Lower leg skin (tissue), 3 donors: ENCODE results near the gene ENPP5.

Source experiments
- POLR2A ChIP-seq, 2 donors: fragments of 450-650 bp; IDR thresholded peaks; one replicate each; pipeline ENCODE4 v1.6.1; 2016 to 2017; ENCODE audit warnings: antibody characterized with exemption in 2 of 2, mild to moderate bottlenecking in 1 of 2, moderate library complexity in 1 of 2
- TF ChIP-seq, protein P1 (sequence below), 3 donors: fragments of 450-650 bp; IDR thresholded peaks; one replicate each; pipeline ENCODE4 v1.5.1; 2016; ENCODE audit warnings: antibody characterized with exemption in 3 of 3, mild to moderate bottlenecking in 3 of 3, moderate library complexity in 2 of 3

- no peak for TF ChIP-seq POLR2A (IDR thresholded peaks at IDR 0.05)
- TF ChIP-seq, protein P1, sequence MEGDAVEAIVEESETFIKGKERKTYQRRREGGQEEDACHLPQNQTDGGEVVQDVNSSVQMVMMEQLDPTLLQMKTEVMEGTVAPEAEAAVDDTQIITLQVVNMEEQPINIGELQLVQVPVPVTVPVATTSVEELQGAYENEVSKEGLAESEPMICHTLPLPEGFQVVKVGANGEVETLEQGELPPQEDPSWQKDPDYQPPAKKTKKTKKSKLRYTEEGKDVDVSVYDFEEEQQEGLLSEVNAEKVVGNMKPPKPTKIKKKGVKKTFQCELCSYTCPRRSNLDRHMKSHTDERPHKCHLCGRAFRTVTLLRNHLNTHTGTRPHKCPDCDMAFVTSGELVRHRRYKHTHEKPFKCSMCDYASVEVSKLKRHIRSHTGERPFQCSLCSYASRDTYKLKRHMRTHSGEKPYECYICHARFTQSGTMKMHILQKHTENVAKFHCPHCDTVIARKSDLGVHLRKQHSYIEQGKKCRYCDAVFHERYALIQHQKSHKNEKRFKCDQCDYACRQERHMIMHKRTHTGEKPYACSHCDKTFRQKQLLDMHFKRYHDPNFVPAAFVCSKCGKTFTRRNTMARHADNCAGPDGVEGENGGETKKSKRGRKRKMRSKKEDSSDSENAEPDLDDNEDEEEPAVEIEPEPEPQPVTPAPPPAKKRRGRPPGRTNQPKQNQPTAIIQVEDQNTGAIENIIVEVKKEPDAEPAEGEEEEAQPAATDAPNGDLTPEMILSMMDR (IDR thresholded peaks at IDR 0.05): no peak
Measured at GRCh38 chr6:46208303-46208702, 37.5 kb upstream of the ENPP5 start.
